ENCODE measurements around the gene ENPP7.

The ENPP7 gene

GRCh38 chr17:79732804-79733691 is 2.3 kb downstream of the ENPP7 start:
- no peak for DNase-seq

GRCh38 chr17:79733692-79734070 is 2.9 kb downstream of the ENPP7 start:
- DNase-seq, result no peak

DNA sequence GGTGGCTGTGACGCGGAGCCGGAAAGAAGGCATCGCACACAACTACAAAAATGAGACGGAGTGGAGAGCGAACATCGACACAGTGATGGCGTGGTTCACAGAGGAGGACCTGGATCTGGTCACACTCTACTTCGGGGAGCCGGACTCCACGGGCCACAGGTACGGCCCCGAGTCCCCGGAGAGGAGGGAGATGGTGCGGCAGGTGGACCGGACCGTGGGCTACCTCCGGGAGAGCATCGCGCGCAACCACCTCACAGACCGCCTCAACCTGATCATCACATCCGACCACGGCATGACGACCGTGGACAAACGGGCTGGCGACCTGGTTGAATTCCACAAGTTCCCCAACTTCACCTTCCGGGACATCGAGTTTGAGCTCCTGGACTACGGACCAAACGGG is 4.4 kb downstream of the ENPP7 start:
- DNase-seq, result no peak

DNA sequence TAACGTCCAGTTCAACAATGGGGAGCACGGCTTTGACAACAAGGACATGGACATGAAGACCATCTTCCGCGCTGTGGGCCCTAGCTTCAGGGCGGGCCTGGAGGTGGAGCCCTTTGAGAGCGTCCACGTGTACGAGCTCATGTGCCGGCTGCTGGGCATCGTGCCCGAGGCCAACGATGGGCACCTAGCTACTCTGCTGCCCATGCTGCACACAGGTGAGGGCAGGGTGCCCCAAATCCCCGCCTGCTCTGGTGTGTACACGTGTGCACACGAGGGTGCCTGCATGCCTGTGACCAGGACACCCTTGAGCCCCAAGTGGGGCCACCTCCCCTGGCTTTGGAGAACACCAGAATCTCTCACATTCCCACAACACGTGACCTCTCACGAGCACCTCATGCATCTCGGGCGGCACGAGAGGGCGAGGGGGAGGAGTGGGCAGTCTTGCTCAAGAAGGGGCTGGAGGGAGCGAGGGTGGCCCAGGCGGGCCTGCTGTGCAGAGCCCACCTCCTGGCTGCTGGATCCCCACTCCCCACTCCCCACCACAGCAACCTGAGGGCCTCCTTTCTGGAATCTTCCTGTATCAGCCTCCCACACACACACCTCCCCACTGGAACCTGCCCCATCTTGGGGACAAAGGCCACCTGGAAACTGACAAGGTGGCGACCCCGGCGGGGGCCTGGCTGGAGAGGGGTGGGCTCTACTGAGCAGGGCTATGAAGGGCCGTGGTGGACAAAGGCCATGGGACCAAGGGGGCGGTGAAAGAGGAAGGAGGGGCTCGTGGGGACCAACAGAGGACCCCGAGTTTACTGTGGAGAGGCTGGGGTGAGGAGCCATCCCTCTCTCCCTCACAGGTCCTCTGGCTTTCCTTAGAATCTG is 6.5 kb downstream of the ENPP7 start:
- DNase-seq, result no peak

- no peak for DNase-seq
These were observed 7.3 kb downstream of the ENPP7 start for GRCh38 chr17:79737922-79738578.

- DNase-seq, result no peak
These were observed 7.9 kb downstream of the ENPP7 start for GRCh38 chr17:79738643-79739042.

DNA sequence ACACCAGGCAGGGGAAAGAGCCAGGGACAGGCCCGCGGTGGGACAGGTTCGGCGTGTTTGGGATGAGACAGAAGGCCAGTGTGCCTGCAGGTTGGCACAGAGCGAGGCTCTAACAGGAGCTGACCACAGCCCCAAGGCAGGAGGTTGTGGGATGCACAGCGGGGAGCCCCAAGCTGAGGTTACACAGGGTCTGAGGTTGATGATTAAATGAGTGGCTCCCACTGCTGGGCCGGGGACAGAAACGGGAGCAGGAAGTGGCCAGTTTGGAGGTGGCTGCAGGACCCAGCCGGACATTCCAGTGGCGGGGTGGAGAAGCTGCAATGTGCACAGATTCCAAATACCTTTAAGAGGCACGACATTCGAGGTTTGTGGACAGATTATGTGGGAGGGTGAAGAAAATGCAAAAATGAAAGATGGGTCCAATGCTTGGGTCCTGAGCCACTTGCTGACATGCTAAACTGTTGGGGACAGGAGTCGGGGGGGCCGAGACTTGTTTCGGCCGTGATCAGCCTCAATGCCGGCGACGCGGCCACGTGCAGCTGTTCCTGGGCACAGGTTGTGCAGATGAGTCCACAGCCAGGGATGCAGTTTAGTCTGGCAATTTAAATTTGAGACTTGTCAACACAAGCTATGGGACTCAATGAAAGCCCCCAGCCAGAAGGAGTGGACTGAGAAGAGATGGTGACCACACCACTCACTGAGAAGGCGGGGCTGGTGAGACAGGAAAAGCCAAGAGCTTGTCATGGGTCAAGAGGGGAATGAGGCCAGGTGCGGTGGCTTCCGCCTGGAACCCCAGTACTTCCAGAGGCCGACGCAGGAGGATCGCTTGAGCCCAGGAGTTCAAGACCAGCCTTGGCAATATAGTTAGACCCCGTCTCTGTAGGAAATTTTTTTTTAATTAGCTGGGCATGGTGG is 8.7 kb downstream of the ENPP7 start:
- no peak for DNase-seq

- DNase-seq, result no peak
These were observed 9.7 kb downstream of the ENPP7 start for GRCh38 chr17:79740413-79740812.

- DNase-seq, result no peak
These were observed 10.6 kb downstream of the ENPP7 start for GRCh38 chr17:79741401-79741750.

DNA sequence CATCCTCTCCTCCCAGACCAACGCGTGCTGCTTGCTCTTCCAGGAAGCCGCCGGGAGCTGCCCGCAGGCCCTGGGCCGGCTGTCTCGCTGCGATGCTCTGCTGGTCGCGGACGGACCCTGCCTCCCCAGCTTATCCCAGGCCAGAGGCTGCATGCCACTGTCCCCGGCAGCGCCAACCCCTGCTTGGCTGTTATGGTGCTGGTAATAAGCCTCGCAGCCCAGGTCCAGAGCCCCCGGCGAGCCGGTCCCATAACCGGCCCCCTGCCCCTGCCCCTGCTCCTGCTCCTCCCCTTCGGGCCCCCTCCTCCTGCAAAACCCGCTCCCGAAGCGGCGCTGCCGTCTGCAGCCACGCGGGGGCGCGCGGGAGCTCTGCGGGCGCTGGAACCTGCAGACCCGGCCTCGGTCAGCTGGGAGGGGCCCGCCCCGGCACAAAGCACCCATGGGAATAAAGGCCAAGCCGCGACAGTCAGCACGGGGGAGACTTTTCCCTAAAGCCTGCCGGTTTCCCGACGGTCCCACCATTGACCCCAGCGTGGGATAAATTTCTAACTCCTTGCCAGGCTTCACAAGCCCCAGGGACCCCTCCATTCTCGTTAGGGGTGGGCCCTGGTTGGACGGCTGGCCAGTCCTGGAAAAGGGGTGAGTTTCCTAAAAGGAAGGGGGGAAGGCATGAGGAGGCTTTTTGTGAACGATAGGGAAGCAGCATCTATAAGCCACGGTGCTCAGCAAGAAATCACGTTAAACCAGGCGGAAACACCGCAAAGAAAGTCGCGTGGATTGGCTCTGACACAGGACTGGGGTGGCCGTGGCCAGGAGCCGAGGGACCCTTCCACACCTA is 11.2 kb downstream of the ENPP7 start:
- DNase-seq, result peak; percentile 47

DNA sequence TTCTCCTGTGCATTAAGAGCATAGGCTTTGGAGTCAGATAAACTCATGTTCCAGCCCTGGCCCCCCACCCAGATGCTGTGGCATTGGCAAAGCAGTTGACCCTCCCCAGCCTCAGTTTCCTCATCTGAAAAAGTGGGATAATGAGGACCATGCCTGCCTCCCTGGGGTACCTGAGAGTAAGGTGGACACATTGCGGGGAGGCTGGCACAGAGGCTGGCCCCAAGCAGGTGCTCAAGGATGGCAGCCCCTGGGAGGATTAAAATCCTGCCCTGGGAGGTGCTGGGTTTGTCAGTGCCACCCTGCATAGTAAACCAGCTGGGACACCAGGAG is 11.8 kb downstream of the ENPP7 start:
- DNase-seq, result no peak

DNA sequence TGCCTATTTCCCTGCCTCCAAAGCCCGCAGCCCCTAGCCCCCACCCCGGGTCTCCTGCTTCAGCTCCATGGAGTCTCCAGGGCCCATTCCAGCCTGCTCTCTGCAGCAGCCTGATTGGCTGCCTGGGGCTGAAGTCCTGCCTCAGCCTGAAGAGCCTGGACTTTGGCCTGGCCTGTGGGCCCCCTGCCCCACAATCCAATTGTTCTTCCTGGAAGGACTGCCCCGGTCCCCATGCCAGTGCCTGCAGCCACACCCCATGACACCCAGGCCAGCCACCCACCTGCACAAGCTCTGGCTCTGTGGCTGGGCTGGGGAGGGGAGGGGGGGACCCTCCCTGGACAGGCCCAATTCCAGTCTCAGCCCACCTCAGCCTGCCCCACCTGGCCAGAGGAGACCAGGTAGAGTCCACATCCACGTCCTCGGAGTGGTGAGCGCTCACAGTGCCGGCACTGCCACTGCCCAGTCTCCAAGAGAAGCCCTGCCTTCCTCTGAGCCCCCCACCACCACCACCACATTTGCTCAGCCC is 12.3 kb downstream of the ENPP7 start:
- no peak for DNase-seq

DNA sequence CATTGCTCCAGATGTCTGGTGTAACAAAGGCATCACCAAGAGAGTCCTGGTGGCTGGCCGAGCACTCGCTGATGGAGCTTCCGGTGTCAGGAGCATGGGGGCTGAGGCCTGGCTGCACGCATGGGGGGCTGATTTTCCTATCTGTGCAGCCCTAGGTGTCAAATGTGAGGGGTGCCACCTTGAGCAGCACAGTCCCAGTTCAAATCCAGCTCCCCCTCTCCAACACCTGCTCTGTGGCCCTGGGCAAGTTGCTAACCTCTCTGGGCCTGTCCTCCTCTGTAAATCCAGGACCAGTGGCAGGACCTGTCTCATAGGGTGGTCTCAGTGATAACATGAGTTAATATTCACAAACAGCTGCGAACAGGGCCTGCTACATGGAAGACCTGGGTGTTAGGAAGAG is 12.9 kb downstream of the ENPP7 start:
- no peak for DNase-seq

DNA sequence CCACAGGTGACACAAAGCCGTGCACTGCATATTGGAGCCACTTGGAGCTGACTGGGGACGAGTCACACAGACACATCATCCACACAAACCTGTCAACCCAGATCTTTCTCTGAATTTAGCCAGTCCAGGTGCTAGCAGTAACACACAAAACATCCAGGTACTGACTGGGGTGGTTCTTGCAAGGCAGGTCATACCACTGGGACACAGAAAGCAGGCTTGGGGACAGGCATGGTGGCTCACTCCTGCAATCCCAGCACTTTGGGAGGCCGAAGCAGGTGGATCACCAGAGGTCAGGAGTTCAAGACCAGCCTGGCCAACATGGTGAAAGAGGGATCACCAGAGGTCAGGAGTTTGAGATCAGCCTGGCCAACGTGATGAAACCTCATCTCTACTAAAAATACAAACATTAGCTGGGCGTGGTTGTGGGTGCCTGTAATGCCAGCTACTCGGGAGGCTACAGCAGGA is 14.9 kb downstream of the ENPP7 start:
- no peak for DNase-seq

- DNase-seq, result no peak
These were observed 16.3 kb downstream of the ENPP7 start for GRCh38 chr17:79746889-79747507.

- no peak for DNase-seq
These were observed 17.0 kb downstream of the ENPP7 start for GRCh38 chr17:79747508-79748294.

DNA sequence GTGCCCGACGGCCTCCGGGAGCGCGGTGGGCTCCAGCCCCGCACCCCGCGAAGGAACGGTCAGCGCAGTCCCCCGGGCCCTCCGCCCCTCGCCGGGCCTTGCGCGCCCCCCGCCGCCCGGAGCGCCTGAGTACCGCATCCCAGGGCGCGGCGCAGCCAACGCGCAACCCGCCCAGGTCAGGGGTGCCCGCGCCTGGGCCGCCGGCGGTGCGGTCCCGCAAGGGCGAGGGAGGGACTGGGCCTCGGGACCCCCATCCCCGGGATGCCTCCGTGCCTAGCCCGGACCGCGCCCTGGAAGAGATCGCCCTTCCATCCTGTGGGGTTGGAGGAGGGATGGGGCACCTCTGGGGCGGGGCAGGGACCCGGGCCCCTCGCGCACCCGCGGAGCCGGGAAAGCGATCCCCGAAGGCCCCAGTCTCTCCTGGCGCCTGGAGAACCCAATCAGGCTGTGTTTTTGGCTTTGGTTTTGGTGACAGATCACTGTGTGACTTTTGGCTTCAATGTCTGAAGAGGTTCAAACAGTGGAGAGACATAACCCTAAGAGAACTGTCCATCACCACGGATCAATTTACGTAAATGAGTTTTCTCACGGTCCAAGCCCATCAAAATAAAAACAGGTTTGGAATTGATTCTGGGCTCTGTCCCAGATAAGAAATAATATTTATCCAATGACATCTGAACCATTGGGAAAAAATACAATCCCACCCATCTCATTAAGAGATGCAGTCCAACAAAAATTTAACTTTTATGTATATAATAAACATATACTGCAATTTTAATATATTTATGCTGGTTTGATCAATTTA is 17.8 kb downstream of the ENPP7 start:
- no peak for DNase-seq

GRCh38 chr17:79749156-79749815 is 18.5 kb downstream of the ENPP7 start:
- DNase-seq, result no peak

DNA sequence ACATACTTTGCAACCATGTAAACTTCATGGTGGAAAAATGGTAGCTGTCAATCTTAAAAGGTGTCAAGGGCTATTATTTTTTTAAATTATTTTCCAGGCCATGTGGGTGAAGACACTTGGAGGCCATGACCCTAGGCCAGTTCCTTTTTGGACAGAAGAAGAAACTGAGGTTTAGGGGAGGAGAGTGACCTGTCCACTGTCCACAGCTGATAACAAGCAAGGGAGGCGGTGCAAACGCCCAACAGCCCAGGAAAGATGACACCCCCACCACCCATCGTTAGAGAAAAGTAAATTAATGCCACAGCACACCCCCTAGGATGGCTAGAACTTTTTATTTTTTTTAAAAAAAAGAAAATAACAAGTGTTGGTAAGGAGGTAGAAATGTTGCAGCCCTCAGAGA is 19.2 kb downstream of the ENPP7 start:
- DNase-seq, result no peak

All from hematopoietic multipotent progenitor cell treated with erythropoietin and hydrocortisone succinate and interleukin-3 and kit ligand, for 8 days (in vitro differentiated cells).